NCI-H2081 treated with DMSO at 0.1 percent for 48 hours (cell line): ENCODE measurements around the gene RAD23B.

Experiments
- DNase-seq: peaks from one replicate; lab custom pipeline; 2025; lab: John Stamatoyannopoulos, UW

The RAD23B gene

DNA sequence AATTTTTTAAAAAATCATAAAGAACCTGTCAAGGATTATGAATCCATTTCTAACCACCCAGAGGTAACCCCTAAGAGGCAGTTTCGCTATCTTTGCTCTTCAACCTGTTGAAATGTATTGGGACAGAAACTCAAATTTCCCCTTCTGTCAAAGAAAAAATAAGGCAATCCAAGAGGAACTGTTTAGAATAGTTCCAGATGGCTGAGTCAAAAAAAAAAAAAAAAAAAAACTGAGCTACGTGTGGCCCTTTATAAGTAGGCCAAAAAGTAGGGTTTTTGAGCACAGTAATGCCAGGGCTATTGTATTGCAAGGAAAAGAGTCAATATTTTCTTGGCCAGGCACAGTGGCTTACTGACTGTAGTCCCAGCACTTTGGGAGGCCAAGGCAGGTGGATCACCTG lies 94.9 kb downstream of the RAD23B start:
- no peak for DNase-seq
